WTC11 (cell line): Measurements from ENCODE around the gene ZNF236. TPM values are rescaled to one million over a fixed set of nuclear protein-coding genes. Genes with fewer than 3 reads are reported as not detected.

Source experiments
- ATAC-seq: fragments of 200-7000 bp; cut with Tn5 transposase; 2 replicates; pipeline ENCODE4 v1.10.0; 2021; ENCODE audit warnings: mild to moderate bottlenecking, moderate library complexity
- CTCF ChIA-PET: fragments of 300-600 bp; sonication (Branson Sonifier 250); formaldehyde crosslinking; loops from one replicate; lab custom pipeline; 2021; ENCODE audit warnings: antibody characterized with exemption; lab: Charles Lee
- POLR2A ChIA-PET: fragments of 350-600 bp; sonication (Branson Sonifier 250); formaldehyde crosslinking; loops from one replicate; lab custom pipeline; 2021; ENCODE audit warnings: antibody characterized with exemption; lab: Charles Lee
- DNase-seq: peaks from one replicate; pipeline ENCODE4 v3.0.0; 2021; ENCODE audit warnings: low spot score
- H3K27ac Mint-ChIP-seq: 2 replicates; pipeline ENCODE4 v1.8.0; 2021; ENCODE audit warnings: mixed read lengths
- H3K27me3 Mint-ChIP-seq: 2 replicates; pipeline ENCODE4 v1.8.0; 2021; ENCODE audit warnings: low read depth, mild to moderate bottlenecking, moderate library complexity, mixed read lengths
- H3K36me3 Mint-ChIP-seq: 2 replicates; pipeline ENCODE4 v1.8.0; 2021; ENCODE audit warnings: mixed read lengths
- H3K4me1 Mint-ChIP-seq: 2 replicates; pipeline ENCODE4 v1.8.0; 2022; ENCODE audit warnings: mixed read lengths
- H3K4me3 Mint-ChIP-seq: 2 replicates; pipeline ENCODE4 v1.8.0; 2021; ENCODE audit warnings: mild to moderate bottlenecking, moderate library complexity, mixed read lengths
- H3K9me3 Mint-ChIP-seq: 2 replicates; pipeline ENCODE4 v1.8.0; 2021; ENCODE audit warnings: mixed read lengths
- ATF3 ChIP-seq: sonication (generic); formaldehyde crosslinking; conservative IDR thresholded peaks from 2 replicates; pipeline ENCODE4 v1.8.1; 2022; ENCODE audit warnings: mild to moderate bottlenecking, missing genetic modification reagents
- ATF6 ChIP-seq: sonication (generic); formaldehyde crosslinking; IDR thresholded peaks from 2 replicates; pipeline ENCODE4 v1.8.1; 2023; ENCODE audit warnings: mild to moderate bottlenecking, missing genetic modification reagents
- CBFB ChIP-seq: sonication (generic); formaldehyde crosslinking; IDR thresholded peaks from 2 replicates; pipeline ENCODE4 v1.8.1; 2022; ENCODE audit warnings: mild to moderate bottlenecking, low read depth, missing genetic modification reagents
- CTCF ChIP-seq: fragments of 200-600 bp; IDR thresholded peaks from 2 replicates; pipeline ENCODE4 v1.8.0; 2022; ENCODE audit warnings: antibody characterized with exemption
- FOXK1 ChIP-seq: sonication (generic); formaldehyde crosslinking; IDR thresholded peaks from 2 replicates; pipeline ENCODE4 v1.8.0; 2022; ENCODE audit warnings: mild to moderate bottlenecking, moderate library complexity, missing genetic modification reagents
- GABPB1 ChIP-seq: sonication (generic); formaldehyde crosslinking; IDR thresholded peaks from 2 replicates; pipeline ENCODE4 v1.8.1; 2023; ENCODE audit warnings: mild to moderate bottlenecking, missing genetic modification reagents
- HMGA2 ChIP-seq: fragments of 250-450 bp; sonication (Bioruptor Pico); IDR thresholded peaks from 2 replicates; pipeline ENCODE4 v1.4.0; 2021; ENCODE audit warnings: mild to moderate bottlenecking, moderate library complexity
- MYBL2 ChIP-seq: sonication (generic); formaldehyde crosslinking; IDR thresholded peaks from 2 replicates; pipeline ENCODE4 v1.8.1; 2023; ENCODE audit warnings: mild to moderate bottlenecking, moderate library complexity, missing genetic modification reagents
- NFATC4 ChIP-seq: fragments of 250-450 bp; sonication (Bioruptor Pico); IDR thresholded peaks from 2 replicates; pipeline ENCODE4 v1.9.0; 2021; ENCODE audit warnings: mild to moderate bottlenecking
- NR2C2 ChIP-seq: sonication (generic); formaldehyde crosslinking; IDR thresholded peaks from 2 replicates; pipeline ENCODE4 v1.8.0; 2022; ENCODE audit warnings: mild to moderate bottlenecking, missing genetic modification reagents
- PRRX2 ChIP-seq: fragments of 250-450 bp; sonication (Bioruptor Pico); IDR thresholded peaks from 2 replicates; pipeline ENCODE4 v1.8.0; 2021; ENCODE audit warnings: mild to moderate bottlenecking
- RELA ChIP-seq: sonication (generic); formaldehyde crosslinking; IDR thresholded peaks from 2 replicates; pipeline ENCODE4 v1.8.1; 2022; ENCODE audit warnings: missing genetic modification reagents, mild to moderate bottlenecking, borderline replicate concordance
- SMAD4 ChIP-seq: sonication (generic); formaldehyde crosslinking; IDR thresholded peaks from 2 replicates; pipeline ENCODE4 v1.8.0; 2022; ENCODE audit warnings: mild to moderate bottlenecking, missing genetic modification reagents
- SP1 ChIP-seq: sonication (generic); formaldehyde crosslinking; conservative IDR thresholded peaks from 2 replicates; pipeline ENCODE4 v1.8.1; 2022; ENCODE audit warnings: missing genetic modification reagents
- STAT6 ChIP-seq: sonication (generic); formaldehyde crosslinking; conservative IDR thresholded peaks from 2 replicates; pipeline ENCODE4 v1.8.1; 2023; ENCODE audit warnings: mild to moderate bottlenecking, low read depth, missing genetic modification reagents, moderate library complexity
- TCF7 ChIP-seq: sonication (generic); formaldehyde crosslinking; IDR thresholded peaks from 2 replicates; pipeline ENCODE4 v1.8.0; 2022; ENCODE audit warnings: mild to moderate bottlenecking, low read depth, missing genetic modification reagents, moderate library complexity
- TEAD1 ChIP-seq: sonication (generic); formaldehyde crosslinking; IDR thresholded peaks from 2 replicates; pipeline ENCODE4 v1.8.0; 2022; ENCODE audit warnings: mild to moderate bottlenecking, missing genetic modification reagents
- ZNF219 ChIP-seq: sonication (generic); formaldehyde crosslinking; IDR thresholded peaks from 2 replicates; pipeline ENCODE4 v1.8.0; 2023; ENCODE audit warnings: missing genetic modification reagents, mild to moderate bottlenecking, borderline replicate concordance
- ZNF263 ChIP-seq: sonication (generic); formaldehyde crosslinking; IDR thresholded peaks from 2 replicates; pipeline ENCODE4 v1.8.1; 2022; ENCODE audit warnings: low read depth, mild to moderate bottlenecking, moderate library complexity, missing genetic modification reagents
- ZNF281 ChIP-seq: sonication (generic); formaldehyde crosslinking; IDR thresholded peaks from 2 replicates; pipeline ENCODE4 v1.8.0; 2023; ENCODE audit warnings: mild to moderate bottlenecking, missing genetic modification reagents
- ZNF416 ChIP-seq: fragments of 250-450 bp; sonication (Bioruptor Pico); IDR thresholded peaks from 2 replicates; pipeline ENCODE4 v1.9.0; 2021; ENCODE audit warnings: mild to moderate bottlenecking, inconsistent platforms
- total RNA-seq: library from RNA; stranded (reverse); gene quantifications from 3 replicates; pipeline ENCODE4 v1.2.3, GENCODE V29; 2021

The ZNF236 gene
- total RNA-seq, 1 experiment from 2014 or later = 19.9 TPM

GRCh38 chr18:76953583-76954233 lies 131.4 kb downstream of the ZNF236 start:
- no peak for ATAC-seq
- no peak overlapping the region for H3K27ac Mint-ChIP-seq
- no peak overlapping the region for H3K4me3 Mint-ChIP-seq
- 0 out of 2 replicates have a peak, but pooled peaks cover 3% of the 10 kb centered on the region for H3K4me1 Mint-ChIP-seq
- no peaks in the 10 kb centered on the region for H3K27me3 Mint-ChIP-seq
- TF ChIP-seq SP1 = no peak
- TF ChIP-seq STAT6 = no peak
- TF ChIP-seq GABPB1 (CRISPR knock-in tag) = no peak
- TF ChIP-seq ZNF219 (CRISPR knock-in tag) = no peak
- no peak for TF ChIP-seq RELA
- no peak for TF ChIP-seq SMAD4 (CRISPR knock-in tag)
- TF ChIP-seq TCF7 (CRISPR knock-in tag) = no peak
- no peak for TF ChIP-seq FOXK1 (CRISPR knock-in tag)
- no peak for TF ChIP-seq TEAD1 (CRISPR knock-in tag)
- no peak for TF ChIP-seq MYBL2
- no peak for TF ChIP-seq NFATC4 (CRISPR knock-in tag)
- TF ChIP-seq HMGA2 (CRISPR knock-in tag) = no peak
- TF ChIP-seq PRRX2 (CRISPR knock-in tag) = no peak
- no peak for TF ChIP-seq ZNF263 (CRISPR knock-in tag)
- TF ChIP-seq CBFB (CRISPR knock-in tag) = no peak
- TF ChIP-seq ATF3 (CRISPR knock-in tag) = no peak
- H3K36me3 Mint-ChIP-seq = peaks cover 31% of the 10 kb centered on the region
- no peak for DNase-seq
- ChIA-PET CTCF (no interaction called here), POLR2A (no interaction called here)
- no peaks in the 10 kb centered on the region for H3K9me3 Mint-ChIP-seq

- Mint-ChIP-seq H3K4me3 (no peak overlapping the region), H3K36me3 (peaks cover 31% of the 10 kb centered on the region), H3K27me3 (no peaks in the 10 kb centered on the region), H3K4me1 (0 out of 2 replicates have a peak, but pooled peaks cover 3% of the 10 kb centered on the region), H3K27ac (no peak overlapping the region), H3K9me3 (no peaks in the 10 kb centered on the region)
- DNase-seq = no peak
- no peak for ATAC-seq
- CTCF ChIA-PET = interaction anchor here (0.6 kb wide), 1 partner anchor 29 kb away, joined by 4 read pairs; no protein-coding TSS in a partner anchor
- TF ChIP-seq CTCF = no peak
- no peak for TF ChIP-seq ZNF281 (CRISPR knock-in tag)
- no peak for TF ChIP-seq NR2C2 (CRISPR knock-in tag)
- no peak for TF ChIP-seq ATF3 (CRISPR knock-in tag)
- TF ChIP-seq ATF6 = no peak
- no peak for TF ChIP-seq ZNF416 (CRISPR knock-in tag)
- POLR2A ChIA-PET = interaction anchor here (0.8 kb wide), 1 partner anchor 52 kb away, joined by 3 read pairs; no protein-coding TSS in a partner anchor
These were observed 133.3 kb downstream of the ZNF236 start for GRCh38 chr18:76955524-76956170.
